ENCODE results near the gene PID1.

The PID1 gene

GRCh38 chr2:228999326-228999725, 271.8 kb downstream of the PID1 start:
- no peaks in the 10 kb centered on the region for H3K36me3 Mint-ChIP-seq (ENCODE audit: low read depth)
- H3K27ac Mint-ChIP-seq: no peak overlapping the region
- H3K4me3 Mint-ChIP-seq: no peak overlapping the region
- H3K9me3 Mint-ChIP-seq: peaks cover 27% of the 10 kb centered on the region
- no peaks in the 10 kb centered on the region for H3K4me1 Mint-ChIP-seq (ENCODE audit: low read depth)
- H3K27me3 Mint-ChIP-seq: no peaks in the 10 kb centered on the region

- Mint-ChIP-seq H3K27ac (no peak overlapping the region), H3K9me3 (peaks cover 3% of the 10 kb centered on the region), H3K4me1 (ENCODE audit: low read depth) (no peaks in the 10 kb centered on the region), H3K4me3 (no peak overlapping the region), H3K36me3 (ENCODE audit: low read depth) (no peaks in the 10 kb centered on the region), H3K27me3 (no peaks in the 10 kb centered on the region)
These were observed 282.3 kb downstream of the PID1 start for GRCh38 chr2:228988786-228989185.

- no peaks in the 10 kb centered on the region for H3K36me3 Mint-ChIP-seq (ENCODE audit: low read depth)
- no peak overlapping the region for H3K4me3 Mint-ChIP-seq
- H3K27ac Mint-ChIP-seq: no peak overlapping the region
These were observed 283.5 kb downstream of the PID1 start for GRCh38 chr2:228987441-228988155.

GRCh38 chr2:228986961-228987360, 284.1 kb downstream of the PID1 start:
- H3K27ac Mint-ChIP-seq: no peak overlapping the region
- no peaks in the 10 kb centered on the region for H3K36me3 Mint-ChIP-seq (ENCODE audit: low read depth)
- peaks cover 10% of the 10 kb centered on the region for H3K9me3 Mint-ChIP-seq
- no peaks in the 10 kb centered on the region for H3K4me1 Mint-ChIP-seq (ENCODE audit: low read depth)
- no peak overlapping the region for H3K4me3 Mint-ChIP-seq
- H3K27me3 Mint-ChIP-seq: no peaks in the 10 kb centered on the region

More at GRCh38 chr2:228987441-228988155, 283.5 kb downstream of the PID1 start:
- Mint-ChIP-seq H3K9me3 (peaks cover 6% of the 10 kb centered on the region), H3K4me1 (ENCODE audit: low read depth) (no peaks in the 10 kb centered on the region), H3K27me3 (no peaks in the 10 kb centered on the region)

GRCh38 chr2:228983700-228984099, 287.4 kb downstream of the PID1 start:
- Mint-ChIP-seq H3K36me3 (ENCODE audit: low read depth) (no peaks in the 10 kb centered on the region), H3K9me3 (peaks cover 24% of the 10 kb centered on the region), H3K27me3 (no peaks in the 10 kb centered on the region), H3K4me3 (no peak overlapping the region), H3K4me1 (ENCODE audit: low read depth) (no peaks in the 10 kb centered on the region), H3K27ac (no peak overlapping the region)

GRCh38 chr2:228974169-228974568, 296.9 kb downstream of the PID1 start:
- H3K4me1 Mint-ChIP-seq (ENCODE audit: low read depth): no peaks in the 10 kb centered on the region
- H3K4me3 Mint-ChIP-seq: no peak overlapping the region
- no peaks in the 10 kb centered on the region for H3K27me3 Mint-ChIP-seq
- peaks cover 14% of the 10 kb centered on the region for H3K9me3 Mint-ChIP-seq
- no peak overlapping the region for H3K27ac Mint-ChIP-seq
- no peaks in the 10 kb centered on the region for H3K36me3 Mint-ChIP-seq (ENCODE audit: low read depth)

All from stimulated activated naive CD8-positive, alpha-beta T cell treated with anti-CD3 and anti-CD28 coated beads, Interleukin-15, Interleukin-2, amounts not matched to agents 100 ng/mL and 50 ng/mL, for 24 hours (primary cell).